ENCODE measurements around the gene ANTXR2. TPM values are rescaled to one million over a fixed set of nuclear protein-coding genes. Genes with fewer than 3 reads are reported as not detected.
"Not testable (repeated sequence)": the region's sequence is repeated elsewhere in the genome, so short reads cannot be mapped to it uniquely, and the experiment has no call there.

ANTXR2 gene
- total RNA-seq, 1 experiment from 2014 or later, result 18.9 TPM

DNA sequence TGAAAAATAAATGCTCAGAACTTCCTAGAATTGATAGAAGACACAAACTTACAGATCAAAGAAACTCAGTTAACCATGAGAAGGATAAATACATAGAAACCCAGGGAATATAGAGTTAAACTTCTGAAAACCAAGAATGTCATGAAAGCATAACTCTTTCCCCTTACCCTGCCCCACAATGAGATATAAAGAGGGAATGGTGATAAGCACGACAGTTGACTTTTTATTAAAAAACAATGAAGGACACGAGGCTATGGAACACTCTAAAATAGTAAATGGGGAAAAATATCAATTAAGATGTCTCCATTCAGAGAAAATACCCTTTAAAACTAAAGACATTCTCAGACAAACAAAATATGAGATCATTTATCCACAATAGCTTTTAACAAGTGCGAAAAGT lies 154.7 kb downstream of the ANTXR2 start:
- DNase-seq (ENCODE audit: low read depth), result no peak

DNA sequence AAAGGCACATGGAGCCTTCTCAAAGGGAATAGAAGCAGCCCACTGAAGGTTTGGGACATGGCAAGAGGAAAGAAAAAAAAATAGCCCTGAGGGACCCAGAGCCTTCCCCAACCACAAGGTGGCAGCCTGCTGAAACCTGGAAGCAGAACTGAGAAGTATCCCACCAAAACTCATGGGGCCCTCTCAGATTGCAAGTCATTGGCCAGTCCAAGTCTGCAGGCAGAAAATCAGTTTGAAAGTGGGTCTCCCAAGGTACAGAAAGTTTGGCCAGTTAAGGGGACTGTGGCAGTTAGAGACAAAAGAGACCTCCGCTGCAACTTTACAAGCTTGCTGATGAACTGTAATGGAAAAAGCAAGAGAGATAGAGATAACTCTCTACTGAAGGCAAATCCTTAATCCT lies 155.8 kb downstream of the ANTXR2 start:
- peak; percentile 40 for DNase-seq (ENCODE audit: low read depth)

DNA sequence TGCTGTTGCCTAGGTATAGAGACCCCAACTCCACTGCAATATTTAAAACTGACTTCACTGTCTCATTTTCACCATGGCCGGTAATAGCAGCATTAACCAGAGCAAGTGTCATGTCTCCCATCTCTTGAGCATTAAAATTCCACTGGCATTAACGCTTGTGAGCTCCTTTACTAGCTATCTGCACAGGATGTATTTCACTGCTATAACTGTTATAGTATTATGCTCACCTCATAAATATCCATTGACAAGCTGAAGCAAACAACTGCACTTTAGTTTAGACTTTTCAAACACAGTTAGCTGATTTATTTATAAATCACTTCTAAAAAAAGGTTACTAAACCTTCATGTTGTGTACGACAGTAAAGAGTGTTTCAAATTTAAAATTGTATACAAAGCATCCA lies 157.8 kb downstream of the ANTXR2 start:
- DNase-seq (ENCODE audit: low read depth), result no peak

DNA sequence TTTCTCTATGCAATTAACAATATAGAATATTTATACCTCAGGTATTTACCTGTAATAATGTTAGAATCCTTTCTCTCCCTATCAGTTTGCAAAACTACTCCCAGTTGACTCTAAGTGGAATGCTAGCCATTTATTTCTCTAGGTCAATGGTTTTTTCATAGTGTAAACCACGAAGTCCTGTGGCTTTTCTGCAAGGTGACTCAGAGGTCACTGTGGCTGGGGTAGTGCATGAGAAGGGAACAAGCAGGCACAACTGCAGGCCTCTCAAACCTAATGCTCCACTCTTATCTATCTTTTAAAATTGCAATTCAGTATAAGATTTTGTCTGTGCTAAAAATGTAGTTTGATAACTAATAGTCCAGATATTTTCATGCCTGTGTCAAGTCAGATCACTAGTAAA lies 159.4 kb downstream of the ANTXR2 start:
- DNase-seq (ENCODE audit: low read depth), result peak; percentile 77

DNA sequence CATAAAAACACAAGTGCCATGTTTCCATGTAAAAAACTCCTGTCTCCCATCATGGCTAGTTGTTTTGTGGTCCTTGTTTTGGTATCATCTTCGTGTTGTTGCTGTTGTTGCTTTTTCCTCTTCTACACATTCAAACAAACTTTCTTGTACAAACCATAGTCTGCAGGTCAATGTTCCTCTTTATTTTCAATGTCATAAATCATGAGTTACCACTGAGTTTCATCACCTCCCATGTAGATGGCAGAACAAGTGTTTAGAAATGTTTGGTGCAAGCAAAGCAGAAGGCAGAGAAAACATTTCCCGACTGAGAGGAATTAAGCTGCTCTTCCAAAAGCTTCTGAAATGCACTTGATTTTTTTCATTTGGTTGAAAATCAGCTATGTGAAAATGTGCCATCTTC lies 166.0 kb downstream of the ANTXR2 start:
- no peak for DNase-seq (ENCODE audit: low read depth)

DNA sequence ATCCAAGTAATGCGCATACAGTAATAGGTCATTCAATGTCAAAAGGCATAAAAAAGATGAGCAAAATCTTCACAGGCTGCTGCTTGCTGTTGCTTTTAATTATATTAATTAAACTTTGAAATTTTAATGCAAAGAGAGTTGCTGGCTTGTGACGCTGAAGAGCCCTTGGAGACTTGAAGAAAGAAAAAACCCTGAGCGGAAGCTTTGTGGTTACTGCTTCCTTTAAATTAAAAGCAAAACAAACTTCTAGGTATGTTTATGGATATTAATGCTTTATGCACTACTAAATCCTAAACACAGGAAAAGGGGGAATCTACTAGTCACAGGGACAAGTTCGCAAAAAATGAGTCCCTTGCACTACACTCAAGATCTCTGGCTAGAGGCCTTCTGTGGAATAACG lies 166.7 kb downstream of the ANTXR2 start:
- DNase-seq (ENCODE audit: low read depth), result no peak

DNA sequence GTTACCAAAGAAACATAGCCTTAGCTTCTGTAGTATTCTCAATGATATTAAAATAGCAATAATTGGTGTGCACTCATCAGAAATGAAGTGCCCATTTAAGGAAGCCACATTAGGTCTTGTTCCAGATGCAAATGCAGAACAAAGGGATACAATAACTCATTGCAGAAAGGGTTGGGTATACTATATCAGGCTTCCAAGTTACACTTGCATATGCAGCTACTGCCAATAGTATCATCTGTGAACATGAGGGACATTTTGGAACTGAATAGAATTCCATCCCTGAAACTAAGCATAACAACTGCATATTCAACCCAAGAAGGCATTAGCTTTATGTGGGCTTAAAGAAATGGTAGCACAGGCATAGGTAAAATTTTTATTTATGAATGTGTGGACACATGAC lies 167.8 kb downstream of the ANTXR2 start:
- DNase-seq (ENCODE audit: low read depth), result no peak

DNA sequence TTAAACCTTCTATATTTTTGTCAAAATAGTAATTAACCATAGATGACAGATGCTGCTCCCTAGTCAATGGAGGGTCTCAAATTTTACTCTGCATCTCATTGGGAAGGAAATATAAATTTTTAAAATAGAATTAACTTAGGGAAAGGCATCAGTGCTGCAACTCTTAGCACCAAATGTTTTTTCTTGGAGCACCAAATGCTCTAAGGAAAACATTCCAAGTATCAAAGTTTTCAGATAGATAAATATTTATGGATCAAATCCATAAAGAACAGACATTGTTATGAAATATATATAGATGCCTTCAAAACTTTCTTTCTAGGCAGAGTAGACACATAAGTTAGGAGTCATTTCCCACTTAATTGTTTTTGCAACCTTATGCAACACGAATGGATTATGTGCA lies 168.7 kb downstream of the ANTXR2 start:
- DNase-seq (ENCODE audit: low read depth), result no peak

DNA sequence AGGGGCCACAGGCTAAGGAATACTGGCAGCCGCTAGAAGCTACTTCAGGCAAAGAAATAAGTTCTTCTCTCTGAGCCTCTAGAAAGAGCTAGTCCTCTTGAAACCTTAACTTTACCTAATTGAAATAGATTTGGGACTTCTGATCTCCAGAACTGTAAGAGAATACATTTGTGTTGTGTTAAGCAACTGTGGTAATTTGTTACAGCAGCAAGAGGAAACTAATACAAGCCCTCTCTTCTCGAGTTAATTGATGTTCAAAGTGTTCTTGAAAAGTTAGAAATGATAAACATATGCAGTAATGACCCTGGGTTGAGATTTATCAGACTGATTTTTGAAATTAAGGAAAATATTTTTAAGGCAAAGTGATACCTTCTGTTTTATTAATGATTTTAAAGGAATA lies 172.8 kb downstream of the ANTXR2 start:
- DNase-seq (ENCODE audit: low read depth), result no peak

DNA sequence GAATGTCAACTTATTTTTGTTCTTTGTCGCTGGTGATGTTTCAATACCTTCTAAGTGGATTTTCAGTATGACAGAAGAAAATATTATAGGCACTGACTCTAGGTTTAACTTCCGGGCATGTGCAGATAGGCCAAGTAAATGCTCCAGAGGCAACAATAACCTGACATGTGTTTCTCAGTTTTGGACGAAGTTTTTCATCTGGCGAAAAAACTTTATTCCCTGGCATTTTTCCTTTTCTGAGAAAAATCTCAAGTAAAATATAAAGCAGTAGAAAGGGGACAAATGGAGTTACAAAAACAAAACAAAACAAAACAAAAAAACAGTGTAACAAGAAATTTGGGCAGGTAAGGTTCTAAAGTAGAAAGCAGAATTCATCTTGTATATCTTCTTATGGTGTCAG lies 173.5 kb downstream of the ANTXR2 start:
- DNase-seq (ENCODE audit: low read depth), result no peak

DNA sequence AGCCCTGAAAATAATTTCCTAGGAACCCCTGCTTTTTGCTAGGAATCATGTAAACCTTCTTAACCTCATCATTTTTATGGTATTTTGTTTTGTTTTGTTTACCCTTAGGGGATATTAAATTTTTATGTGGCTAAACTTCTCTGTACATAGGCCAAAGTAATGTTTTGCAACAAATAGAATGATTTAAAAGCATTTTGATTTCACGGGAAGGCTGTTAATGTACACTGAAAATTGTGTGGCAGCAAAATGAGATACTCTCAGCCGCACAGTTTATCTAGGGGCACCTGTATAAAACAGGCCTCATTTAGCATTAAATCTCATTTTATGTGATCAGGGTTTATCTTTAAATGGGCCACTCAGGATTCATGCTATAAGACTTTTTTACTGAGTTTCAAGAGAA lies 175.0 kb downstream of the ANTXR2 start:
- no peak for DNase-seq (ENCODE audit: low read depth)

DNA sequence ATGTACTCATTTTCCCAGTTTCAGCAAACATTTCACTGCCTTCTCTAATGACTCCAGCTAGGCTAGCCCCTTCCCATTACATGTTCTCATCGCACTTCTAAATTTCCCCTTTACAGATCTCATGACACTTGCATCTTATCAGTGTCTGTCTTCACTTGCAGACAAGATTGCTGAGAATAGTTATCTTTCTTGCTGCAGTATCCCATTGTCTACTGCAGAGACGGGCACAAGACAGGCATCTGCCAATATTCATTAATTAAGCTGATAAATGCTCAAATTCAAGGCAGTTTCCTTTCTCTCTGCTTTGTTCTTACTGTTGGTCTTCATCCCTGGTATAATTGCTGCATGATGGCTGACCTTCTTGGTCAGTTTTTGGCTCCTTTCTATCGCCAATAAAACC lies 175.9 kb downstream of the ANTXR2 start:
- DNase-seq (ENCODE audit: low read depth), result no peak

DNA sequence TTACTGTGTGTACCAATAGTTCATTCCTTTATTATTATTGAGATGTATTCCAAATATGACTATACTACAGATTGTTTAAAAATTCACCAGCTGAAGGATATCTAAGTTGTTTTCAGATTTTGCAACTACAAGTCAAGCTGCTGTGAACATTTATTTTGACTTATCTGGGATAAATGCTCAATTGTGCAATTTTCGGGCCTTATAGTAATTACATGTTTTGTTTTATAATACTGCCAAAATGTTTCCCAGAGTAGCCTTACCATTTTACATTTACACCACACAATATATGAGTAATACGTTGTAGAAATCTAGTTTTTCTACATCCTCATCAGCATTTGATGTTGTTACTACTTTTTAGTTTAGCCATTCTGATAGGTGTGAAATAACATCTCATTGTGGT lies 179.6 kb downstream of the ANTXR2 start:
- DNase-seq (ENCODE audit: low read depth), result no peak

DNA sequence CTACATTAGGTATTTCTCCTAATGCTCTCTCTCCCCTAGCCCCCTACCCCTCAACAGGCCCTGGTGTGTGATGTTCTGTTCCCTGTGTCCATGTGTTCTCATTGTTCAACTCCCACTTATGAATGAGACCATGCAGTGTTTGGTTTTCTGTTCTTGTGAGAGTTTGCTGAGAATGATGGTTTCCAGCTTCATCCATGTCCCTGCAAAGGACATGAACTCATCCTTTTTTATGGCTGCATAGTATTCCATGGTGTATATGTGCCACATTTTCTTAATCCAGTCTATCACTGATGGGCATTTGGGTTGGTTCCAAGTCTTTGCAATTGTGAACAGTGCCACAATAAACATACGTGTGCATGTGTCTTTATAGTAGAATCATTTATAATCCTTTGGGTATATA lies 184.0 kb downstream of the ANTXR2 start:
- not testable (repeated sequence) for DNase-seq (ENCODE audit: low read depth)

DNA sequence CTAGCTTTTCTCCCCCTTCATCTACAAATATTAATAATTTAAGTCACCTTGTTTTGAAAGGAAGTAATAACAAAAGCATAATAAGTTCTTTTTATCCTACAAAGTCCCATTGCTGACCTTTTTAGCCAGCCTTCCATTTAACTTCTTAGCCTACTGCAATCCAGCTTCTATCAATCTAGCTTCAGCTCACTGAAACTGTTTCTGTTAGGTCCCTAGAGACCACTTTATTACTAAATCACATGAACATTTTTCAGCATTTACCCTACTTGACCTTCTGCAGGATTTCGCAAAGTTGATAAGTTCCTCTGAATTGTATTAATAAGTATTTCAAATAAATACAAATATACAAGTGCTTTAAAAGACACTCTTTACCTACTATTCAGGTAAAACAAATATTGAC lies 186.5 kb downstream of the ANTXR2 start:
- DNase-seq (ENCODE audit: low read depth), result no peak

DNA sequence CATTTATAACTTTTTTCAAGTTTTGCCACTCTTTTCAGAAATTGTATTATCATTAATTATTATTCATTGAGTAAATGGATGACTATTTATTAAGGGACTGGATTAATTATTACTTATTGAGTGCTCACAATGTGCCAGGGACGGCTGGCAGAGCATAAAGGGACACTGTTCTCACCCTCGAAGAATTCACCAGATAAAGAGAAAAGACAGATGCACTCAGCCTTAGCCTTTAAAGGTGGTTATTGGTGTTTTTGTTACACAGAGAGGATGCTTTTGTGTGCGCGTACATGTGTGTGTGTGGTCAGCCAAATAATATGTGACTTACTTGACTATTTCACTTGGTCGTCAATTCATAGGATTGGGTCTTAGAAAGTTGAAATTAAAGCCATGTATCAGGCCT lies 187.0 kb downstream of the ANTXR2 start:
- DNase-seq (ENCODE audit: low read depth), result no peak

DNA sequence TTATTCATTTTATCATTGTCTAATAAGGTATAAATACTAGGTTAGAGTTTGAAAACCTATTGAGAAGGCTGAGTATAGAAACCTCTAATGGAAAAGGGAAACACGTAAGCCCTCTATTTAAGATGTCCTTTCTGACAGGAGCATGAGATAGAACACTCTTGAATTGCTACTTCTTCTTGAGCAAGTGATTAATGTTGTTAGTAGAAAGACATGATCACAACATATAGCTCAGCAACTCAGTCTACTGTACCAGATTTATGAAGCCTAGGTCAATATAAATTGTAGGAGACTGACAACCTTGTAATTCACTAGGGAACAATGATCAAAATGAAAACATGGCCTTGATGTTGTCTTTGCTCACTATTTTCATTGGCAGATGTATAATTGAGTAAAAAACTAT lies 189.7 kb downstream of the ANTXR2 start:
- DNase-seq (ENCODE audit: low read depth), result no peak

DNA sequence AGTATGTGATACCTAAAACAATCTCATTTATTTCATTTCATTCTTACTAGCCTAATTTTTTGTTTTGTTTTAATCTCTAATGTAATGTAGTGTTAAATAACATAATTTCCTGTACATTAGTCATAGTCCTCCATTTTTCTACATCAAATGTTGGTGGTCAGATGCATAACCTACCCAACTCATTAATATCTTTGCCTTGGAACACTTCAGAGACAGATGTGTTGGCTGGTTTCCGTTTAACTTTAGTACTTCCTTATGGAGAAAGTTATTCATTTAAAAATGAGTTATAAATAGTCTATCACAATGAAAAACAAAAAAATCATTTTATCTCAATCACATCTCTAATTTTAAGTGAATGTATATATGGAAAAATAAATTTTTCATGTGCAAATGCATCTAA lies 190.2 kb downstream of the ANTXR2 start:
- no peak for DNase-seq (ENCODE audit: low read depth)

DNA sequence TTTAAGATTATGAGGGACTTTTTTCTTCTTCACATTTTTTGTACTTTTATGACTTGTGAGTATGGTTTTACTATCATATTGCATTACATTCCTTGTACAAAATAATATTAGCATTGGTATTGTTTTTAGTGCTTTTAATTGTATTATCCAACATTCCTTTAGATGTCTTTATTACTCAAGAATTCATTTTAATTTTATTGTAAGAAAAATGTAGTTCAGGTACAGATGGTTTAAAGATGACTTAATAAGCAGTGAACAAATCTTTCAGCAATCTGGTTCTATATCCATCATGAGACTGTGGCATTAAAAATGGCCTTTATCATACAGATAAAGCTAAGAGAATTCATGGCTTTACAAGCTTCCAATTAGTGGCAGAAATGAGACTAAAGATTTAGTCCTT lies 191.6 kb downstream of the ANTXR2 start:
- no peak for DNase-seq (ENCODE audit: low read depth)

DNA sequence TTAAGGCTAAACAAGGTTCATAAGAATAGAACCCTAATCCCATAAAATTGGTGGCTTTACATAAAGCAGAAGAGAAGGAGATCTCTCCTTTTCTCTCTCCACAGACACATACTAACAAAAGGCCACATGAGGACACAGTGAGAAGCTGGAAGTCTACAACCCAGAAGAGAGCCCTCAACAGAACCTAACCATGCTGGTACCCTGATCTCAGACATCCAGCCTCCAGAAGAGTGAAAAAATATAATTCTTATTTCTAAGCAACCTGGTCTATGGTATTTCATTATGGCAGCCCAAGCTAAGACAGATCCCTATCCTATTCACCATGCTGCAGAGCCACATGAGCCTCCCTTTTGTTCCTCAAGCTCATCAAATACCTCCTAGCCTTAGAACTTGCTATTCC lies 195.5 kb downstream of the ANTXR2 start:
- DNase-seq (ENCODE audit: low read depth), result no peak

DNA sequence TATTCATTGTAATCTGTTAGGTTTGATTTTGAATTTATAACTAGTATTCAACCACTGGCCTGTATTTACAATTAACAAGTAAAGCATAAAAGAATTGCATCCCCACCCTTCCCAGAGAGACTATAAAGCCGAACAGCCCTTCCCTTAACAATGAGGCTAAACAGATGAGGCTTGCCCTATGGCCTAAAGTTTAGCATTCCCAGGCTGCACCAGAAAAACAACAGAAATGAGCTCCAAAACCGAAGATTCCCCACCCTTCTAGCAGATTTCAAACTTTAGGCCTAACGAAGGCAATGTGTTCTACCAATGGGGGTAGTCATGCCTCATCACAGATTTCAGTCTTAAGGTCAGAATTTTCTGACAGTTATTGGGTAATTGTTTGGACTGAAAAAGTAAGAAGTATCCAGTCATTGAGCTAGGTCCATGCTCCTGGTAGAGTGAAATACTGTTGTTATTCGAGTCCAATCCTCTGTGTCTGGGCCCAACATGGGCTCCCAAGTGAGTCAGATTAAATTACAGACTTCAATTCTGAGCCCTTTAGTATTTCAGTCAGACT lies 197.6 kb downstream of the ANTXR2 start:
- no peak for DNase-seq (ENCODE audit: low read depth)

DNA sequence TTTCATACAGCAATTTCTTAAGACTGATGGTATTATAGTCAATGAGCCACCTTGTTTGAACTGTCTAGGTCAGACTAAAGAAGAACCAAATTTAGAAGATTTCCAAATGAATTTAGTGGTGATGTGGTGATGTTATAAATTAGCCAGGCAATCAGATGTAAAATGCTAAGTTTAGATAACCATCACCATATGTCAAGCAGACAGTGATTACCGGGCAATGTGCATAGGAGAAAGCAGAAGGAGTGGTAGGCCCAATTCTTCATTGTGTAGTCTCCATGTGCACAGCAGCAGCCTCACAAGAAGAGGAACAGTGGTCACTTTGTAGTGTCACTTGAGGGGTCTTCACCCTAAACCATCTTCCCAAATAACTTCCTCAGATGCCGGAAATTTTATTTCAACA lies 198.8 kb downstream of the ANTXR2 start:
- no peak for DNase-seq (ENCODE audit: low read depth)

DNA sequence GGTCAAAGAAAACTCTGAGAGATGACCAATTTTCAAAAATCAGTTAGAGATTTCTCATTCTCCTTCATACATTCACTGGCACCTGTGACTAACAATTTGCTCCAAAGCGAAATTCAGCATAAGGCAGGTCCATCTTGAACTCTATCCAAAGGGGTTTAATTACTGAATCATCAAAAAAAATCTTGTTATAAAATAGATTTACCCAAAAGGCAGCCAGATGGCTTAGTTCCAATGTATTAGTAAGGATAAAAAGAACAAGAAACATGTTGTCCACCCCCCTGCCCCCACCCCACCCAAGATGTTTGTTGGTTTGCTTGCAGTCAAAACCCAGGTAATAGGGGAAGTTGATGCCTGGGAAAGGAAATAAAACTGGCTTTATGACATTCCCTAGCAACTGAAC lies 200.3 kb downstream of the ANTXR2 start:
- peak; percentile 1 for DNase-seq (ENCODE audit: low read depth)

DNA sequence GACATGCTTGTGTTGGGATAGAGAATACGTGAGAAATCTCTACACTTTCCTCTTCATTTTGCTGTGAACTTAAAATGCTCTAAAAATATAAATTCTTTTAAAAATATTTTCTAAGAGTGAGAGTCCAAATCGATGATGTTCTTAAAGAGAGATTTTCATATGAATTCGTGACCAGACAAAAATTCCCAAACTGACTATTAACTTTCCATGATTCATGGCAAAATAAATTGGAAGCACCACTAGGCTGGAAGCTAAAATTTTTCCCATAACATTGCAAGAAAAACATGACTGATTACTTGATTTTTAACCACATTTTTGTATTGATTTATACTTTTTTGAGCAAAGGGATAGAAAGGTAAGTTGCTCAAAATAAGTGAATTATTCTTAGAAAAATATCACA lies 201.1 kb downstream of the ANTXR2 start:
- DNase-seq (ENCODE audit: low read depth), result no peak

Data from M059J (cell line).